H1 (cell line): ENCODE measurements around the gene WWC2. TPM values are rescaled to one million over a fixed set of nuclear protein-coding genes. Genes with fewer than 3 reads are reported as not detected.

Source experiments
- CTCF ChIA-PET: fragments of 300-600 bp; sonication (Branson Sonifier 250); formaldehyde crosslinking; loops from one replicate; lab custom pipeline; 2021; ENCODE audit not compliant: partially characterized antibody; lab: Charles Lee
- POLR2A ChIA-PET: fragments of 300-600 bp; sonication (Branson Sonifier 250); formaldehyde crosslinking; loops from one replicate; lab custom pipeline; 2021; ENCODE audit warnings: inconsistent platforms; ENCODE audit not compliant: partially characterized antibody; lab: Charles Lee
- DNase-seq, 2 experiments: peaks; one replicate each; pipeline versions ENCODE4 v3.0.0 to v3.0.0-alpha.2; 2010 to 2022; ENCODE audit warnings: low spot score in 2 of 2, low read depth in 1 of 2, mixed read lengths in 1 of 2
- FAIRE-seq: peaks from 2 replicates; lab custom pipeline; 2011; peaks lifted over from hg19 to GRCh38; lab: Jason Lieb, UNC
- H2AFZ ChIP-seq: 2 replicates; pipeline ENCODE4 v1.8.1; 2012; ENCODE audit warnings: low read length, inconsistent platforms
- H2AK5ac ChIP-seq: 2 replicates; pipeline ENCODE4 v1.6.1; 2013; ENCODE audit warnings: low read depth, low read length
- H2BK120ac ChIP-seq: replicated peaks from 2 replicates; pipeline ENCODE3; 2013; ENCODE audit warnings: low read depth, low read length, inconsistent platforms
- H2BK12ac ChIP-seq: 2 replicates; pipeline ENCODE4 v1.6.1; 2013; ENCODE audit warnings: low read depth, low read length
- H2BK15ac ChIP-seq: 2 replicates; pipeline ENCODE4 v1.6.1; 2013; ENCODE audit warnings: low read length
- H2BK20ac ChIP-seq: 2 replicates; pipeline ENCODE4 v1.6.1; 2013; ENCODE audit warnings: low read length
- H2BK5ac ChIP-seq: 2 replicates; pipeline ENCODE4 v1.6.1; 2013; ENCODE audit warnings: low read depth, low read length
- H3K14ac ChIP-seq: 2 replicates; pipeline ENCODE4 v1.6.1; 2013; ENCODE audit warnings: inconsistent platforms; ENCODE audit not compliant: insufficient read length
- H3K18ac ChIP-seq: 2 replicates; pipeline ENCODE4 v1.6.1; 2013; ENCODE audit warnings: low read length; ENCODE audit errors: extremely low read depth
- H3K23ac ChIP-seq: 2 replicates; pipeline ENCODE4 v1.6.1; 2013; ENCODE audit warnings: inconsistent platforms; ENCODE audit not compliant: insufficient read length
- H3K23me2 ChIP-seq: 2 replicates; pipeline ENCODE4 v1.6.1; 2013; ENCODE audit warnings: low read depth, low read length
- H3K27ac ChIP-seq: 2 replicates; pipeline ENCODE4 v1.6.1; 2011; ENCODE audit warnings: low read depth, low read length, inconsistent platforms
- H3K27me3 ChIP-seq, 4 experiments: replicated peaks in 1 of 4; 1 replicate in 1 of 4; 2 replicates in 3 of 4; pipeline versions ENCODE4 v1.6.1 to v1.8.1; 2011 to 2013; ENCODE audit warnings: low read length in 3 of 4, mild to moderate bottlenecking in 3 of 4, inconsistent platforms in 2 of 4, mixed read lengths in 2 of 4, moderate library complexity in 1 of 4; ENCODE audit not compliant: control insufficient read depth in 3 of 4, insufficient read depth in 3 of 4; ENCODE audit errors: extremely low read depth in 1 of 4
- H3K36me3 ChIP-seq, 4 experiments: 2 replicates each; pipeline versions ENCODE4 v1.6.1 to v1.8.1; 2011 to 2013; ENCODE audit warnings: mild to moderate bottlenecking in 4 of 4, low read length in 3 of 4, moderate library complexity in 2 of 4, control low read depth in 1 of 4, inconsistent platforms in 1 of 4; ENCODE audit not compliant: insufficient read depth in 4 of 4, control insufficient read depth in 2 of 4
- H3K4ac ChIP-seq: replicated peaks from 2 replicates; pipeline ENCODE3; 2013; ENCODE audit warnings: low read length, low read depth, mixed read lengths, inconsistent platforms; ENCODE audit not compliant: insufficient read length
- H3K4me1 ChIP-seq, 4 experiments: replicated peaks in 1 of 4; 1 replicate in 1 of 4; 2 replicates in 3 of 4; pipeline versions ENCODE4 v1.6.1 to v1.8.1; 2011 to 2013; ENCODE audit warnings: low read length in 3 of 4, inconsistent platforms in 2 of 4, mixed read lengths in 1 of 4; ENCODE audit not compliant: insufficient read depth in 4 of 4, control insufficient read depth in 3 of 4
- H3K4me2 ChIP-seq, 2 experiments: 2 replicates each; pipeline versions ENCODE4 v1.6.1 to v1.8.1; 2011 to 2013; ENCODE audit warnings: low read depth in 2 of 2, low read length in 2 of 2, control low read depth in 1 of 2, inconsistent platforms in 1 of 2, mild to moderate bottlenecking in 1 of 2; ENCODE audit not compliant: insufficient read depth in 1 of 2
- H3K4me3 ChIP-seq, 4 experiments: fragments of 200-600, 300-600 bp in 1 of 4; sonication (generic), shearing (Covaris generic), sonication (Bioruptor Twin) in 1 of 4; 2 replicates each; pipeline versions ENCODE4 v1.5.1 to v1.8.1; 2011 to 2016; ENCODE audit warnings: low read length in 4 of 4, low read depth in 3 of 4, control low read depth in 2 of 4, inconsistent platforms in 2 of 4, mild to moderate bottlenecking in 2 of 4, mixed read lengths in 1 of 4, moderate library complexity in 1 of 4; ENCODE audit not compliant: insufficient read depth in 2 of 4; ENCODE audit errors: extremely low read depth in 1 of 4
- H3K56ac ChIP-seq: replicated peaks from 2 replicates; pipeline ENCODE3; 2013; ENCODE audit warnings: low read depth, mild to moderate bottlenecking, mixed read lengths, low read length, inconsistent platforms; ENCODE audit not compliant: insufficient read length
- H3K79me1 ChIP-seq: 2 replicates; pipeline ENCODE4 v1.6.1; 2013; ENCODE audit warnings: low read depth, low read length, control low read depth
- H3K79me2 ChIP-seq, 2 experiments: 2 replicates each; pipeline versions ENCODE4 v1.6.1 to v1.8.1; 2012 to 2013; ENCODE audit warnings: low read length in 2 of 2, mild to moderate bottlenecking in 2 of 2, inconsistent platforms in 1 of 2; ENCODE audit not compliant: insufficient read depth in 2 of 2, control insufficient read depth in 1 of 2
- H3K9ac ChIP-seq, 4 experiments: replicated peaks in 1 of 4; 1 replicate in 1 of 4; 2 replicates in 3 of 4; pipeline versions ENCODE4 v1.6.1 to v1.8.1; 2011 to 2013; ENCODE audit warnings: low read depth in 3 of 4, low read length in 3 of 4, control low read depth in 2 of 4, mild to moderate bottlenecking in 2 of 4, moderate library complexity in 2 of 4, inconsistent platforms in 1 of 4; ENCODE audit errors: extremely low read depth in 1 of 4
- H3K9me3 ChIP-seq, 2 experiments: 2 replicates each; pipeline versions ENCODE4 v1.6.1 to v1.8.1; 2012 to 2013; ENCODE audit warnings: mild to moderate bottlenecking in 2 of 2, moderate library complexity in 2 of 2, control low read depth in 1 of 2, inconsistent platforms in 1 of 2, low read depth in 1 of 2, low read length in 1 of 2, mixed read lengths in 1 of 2; ENCODE audit not compliant: insufficient read depth in 2 of 2
- H4K20me1 ChIP-seq, 2 experiments: replicated peaks in 1 of 2; 2 replicates each; pipeline versions ENCODE3 to v1.8.1; 2011 to 2013; ENCODE audit warnings: inconsistent platforms in 2 of 2, low read length in 2 of 2, mild to moderate bottlenecking in 1 of 2; ENCODE audit not compliant: insufficient read depth in 2 of 2, control insufficient read depth in 1 of 2
- H4K5ac ChIP-seq: 2 replicates; pipeline ENCODE4 v1.6.1; 2013; ENCODE audit warnings: low read length, low read depth, mixed read lengths, inconsistent platforms; ENCODE audit not compliant: insufficient read length
- H4K8ac ChIP-seq: 2 replicates; pipeline ENCODE4 v1.8.0; 2013; ENCODE audit warnings: mild to moderate bottlenecking, moderate library complexity, low read length, inconsistent platforms; ENCODE audit not compliant: insufficient read depth; ENCODE audit errors: extremely low read depth
- H4K91ac ChIP-seq: replicated peaks from 2 replicates; pipeline ENCODE3; 2013; ENCODE audit warnings: low read length, mixed read lengths, inconsistent platforms; ENCODE audit not compliant: insufficient read length
- WGBS, 2 experiments: shearing (Covaris generic) in 1 of 2; methylation state at CpG; one replicate each; pipeline versions ENCODE4 v1.1.6 to v1.1.7; 2013 to 2015; ENCODE audit warnings: low lambda C conversion rate in 2 of 2, mixed read lengths in 2 of 2, inconsistent platforms in 1 of 2, low coverage in 1 of 2, missing lambda C conversion rate in 1 of 2; ENCODE audit not compliant: insufficient replicate concordance in 2 of 2, insufficient coverage in 1 of 2, insufficient read length in 1 of 2; ENCODE audit errors: extremely low coverage in 1 of 2, missing lambda C conversion rate in 1 of 2; 5-methylcytosine and 5-hydroxymethylcytosine counted together
- polyA plus RNA-seq, 7 experiments: library from polyadenylated mRNA; depleted of rRNA in 3 of 7; stranded (reverse) in 5 of 7; unstranded in 2 of 7; fragments of >200 nt in 5 of 7; fragments of 200-250 nt in 2 of 7; gene quantifications; 1 replicate in 5 of 7; 2 replicates in 1 of 7; 4 replicates in 1 of 7; pipeline versions ENCODE4 v1.2.1 to v1.2.3, GENCODE V29; 2011 to 2013; ENCODE audit warnings: missing spikeins in 2 of 7, mixed read lengths in 2 of 7
- total RNA-seq: library from RNA; stranded (reverse); fragmentation: NEBNext Ultra II Directional; extraction: Animal tissue kit (Norgen Biotek cat#: 25700); gene quantifications from 2 replicates; pipeline ENCODE4 v1.2.1, GENCODE V29; 2021

The WWC2 gene
- total and polyA plus RNA-seq, 2 of the 8 experiments (the other 6 are each of a cell fraction or from before 2014, with no cell fraction given), result 17.6 to 135 TPM

- Histone ChIP-seq H4K5ac (no peak overlapping the region), H3K36me3 (peaks cover 0 to 9% (median 0%) of the 10 kb centered on the region in 4 experiments; a peak in 3 of 8 replicates), H3K4me3 (no peak overlapping the region), H4K8ac (no peak overlapping the region), H3K4ac (no peak overlapping the region), H2AFZ (no peak overlapping the region), H4K91ac (no peak overlapping the region), H2BK120ac (no peak overlapping the region), H3K4me1 (no peaks in the 10 kb centered on the region), H3K23me2 (no peaks in the 10 kb centered on the region), H2BK12ac (no peak overlapping the region), H3K9ac (no peak overlapping the region), H3K18ac (no peak overlapping the region), H3K27ac (no peak overlapping the region), H2AK5ac (no peak overlapping the region), H2BK20ac (no peak overlapping the region), H3K23ac (no peak overlapping the region), H3K79me1 (no peaks in the 10 kb centered on the region), H3K4me2 (no peak overlapping the region), H3K9me3 (peaks cover 0 to 4% of the 10 kb centered on the region in 2 experiments; a peak in 1 of 4 replicates), H4K20me1 (no peaks in the 10 kb centered on the region), H3K56ac (no peak overlapping the region), H2BK5ac (no peak overlapping the region), H3K14ac (no peak overlapping the region), H2BK15ac (no peak overlapping the region), H3K27me3 (no peaks in the 10 kb centered on the region), H3K79me2 (no peaks in the 10 kb centered on the region)
- 93% methylated on average over 5 of the region's 5 CpGs; no CpG with 5 or more reads in 1 of the 2 experiments for WGBS, 2 experiments
- FAIRE-seq (no peak), DNase-seq (no peak)
- ChIA-PET CTCF (no interaction called here), POLR2A (no interaction called here)
Observed at GRCh38 chr4:183321516-183321915, 222.5 kb downstream of the WWC2 start.
